HEK293 (cell line): ENCODE data around the gene HOXA6.

Experiments used
- CTCF ChIA-PET: fragments of 350-600 bp; formaldehyde crosslinking; extraction: SDS; loops from one replicate; lab custom pipeline; 2021; ENCODE audit warnings: antibody characterized with exemption; lab: Yijun Ruan, JAX
- POLR2A ChIA-PET: fragments of 300-600 bp; formaldehyde crosslinking; extraction: SDS; loops from one replicate; lab custom pipeline; 2020; ENCODE audit warnings: antibody characterized with exemption, inconsistent platforms; lab: Yijun Ruan, JAX
- H3K27ac ChIP-seq: fragments of 200-500 bp; sonication (Bioruptor generic); 2 replicates; pipeline ENCODE4 v1.5.1; 2014; ENCODE audit warnings: low read depth, low read length, control low read depth, inconsistent platforms; ENCODE audit errors: extremely low read depth
- H3K36me3 ChIP-seq, 2 experiments: fragments of 200-500 bp in 1 of 2; sonication (Bioruptor generic) in 1 of 2; 1 replicate in 1 of 2; 2 replicates in 1 of 2; pipeline ENCODE4 v1.5.1; 2014 to 2017; ENCODE audit warnings: inconsistent platforms in 2 of 2, low read length in 2 of 2; ENCODE audit not compliant: control insufficient read depth in 2 of 2, insufficient read depth in 1 of 2
- H3K4me1 ChIP-seq: fragments of 200-500 bp; sonication (Bioruptor generic); 2 replicates; pipeline ENCODE4 v1.5.1; 2014; ENCODE audit warnings: mild to moderate bottlenecking, low read length, inconsistent platforms; ENCODE audit not compliant: control insufficient read depth, insufficient read depth
- H3K4me3 ChIP-seq: 2 replicates; pipeline ENCODE4 v1.5.1; 2011; ENCODE audit warnings: low read depth, mild to moderate bottlenecking, control low read depth, low read length, moderate library complexity
- H3K9me3 ChIP-seq: fragments of 200-500 bp; sonication (Bioruptor generic); 2 replicates; pipeline ENCODE4 v1.5.1; 2014; ENCODE audit warnings: low read depth, low read length, inconsistent platforms; ENCODE audit not compliant: control insufficient read depth, insufficient read depth
- BCL11A ChIP-seq: fragments of 450-650 bp; formaldehyde crosslinking; IDR thresholded peaks from 2 replicates; pipeline ENCODE4 v1.5.1; 2016; ENCODE audit warnings: low read depth, missing biosample characterization, missing genetic modification characterization
- FEZF1 ChIP-seq: fragments of 450-650 bp; formaldehyde crosslinking; IDR thresholded peaks from 2 replicates; pipeline ENCODE4 v1.5.1; 2016; ENCODE audit warnings: missing biosample characterization, missing genetic modification characterization
- GLI4 ChIP-seq: fragments of 450-650 bp; formaldehyde crosslinking; IDR thresholded peaks from 2 replicates; pipeline ENCODE4 v1.5.1; 2016; ENCODE audit warnings: missing biosample characterization, missing genetic modification characterization
- GLIS1 ChIP-seq: fragments of 450-650 bp; formaldehyde crosslinking; IDR thresholded peaks from 2 replicates; pipeline ENCODE4 v1.5.1; 2016; ENCODE audit warnings: missing biosample characterization, missing genetic modification characterization
- GLIS2 ChIP-seq: fragments of 450-650 bp; formaldehyde crosslinking; IDR thresholded peaks from 2 replicates; pipeline ENCODE4 v1.5.1; 2016; ENCODE audit warnings: missing biosample characterization, missing genetic modification characterization
- KLF1 ChIP-seq: fragments of 450-650 bp; formaldehyde crosslinking; IDR thresholded peaks from 2 replicates; pipeline ENCODE4 v1.5.1; 2016; ENCODE audit warnings: missing biosample characterization, missing genetic modification characterization
- OVOL3 ChIP-seq: fragments of 450-650 bp; formaldehyde crosslinking; IDR thresholded peaks from 2 replicates; pipeline ENCODE4 v1.5.1; 2016; ENCODE audit warnings: missing biosample characterization, missing genetic modification characterization
- PATZ1 ChIP-seq: fragments of 450-650 bp; formaldehyde crosslinking; IDR thresholded peaks from 2 replicates; pipeline ENCODE4 v1.5.1; 2016; ENCODE audit warnings: missing biosample characterization, missing genetic modification characterization
- PRDM10 ChIP-seq: fragments of 450-650 bp; formaldehyde crosslinking; IDR thresholded peaks from 2 replicates; pipeline ENCODE4 v1.5.1; 2016; ENCODE audit warnings: missing biosample characterization, missing genetic modification characterization
- SCRT2 ChIP-seq: fragments of 450-650 bp; formaldehyde crosslinking; IDR thresholded peaks from 2 replicates; pipeline ENCODE4 v1.5.1; 2016; ENCODE audit warnings: missing biosample characterization, missing genetic modification characterization
- SP7 ChIP-seq: fragments of 450-650 bp; formaldehyde crosslinking; IDR thresholded peaks from 2 replicates; pipeline ENCODE4 v1.5.1; 2016; ENCODE audit warnings: missing biosample characterization, missing genetic modification characterization
- ZBTB11 ChIP-seq: fragments of 450-650 bp; formaldehyde crosslinking; conservative IDR thresholded peaks from 2 replicates; pipeline ENCODE4 v1.5.1; 2016; ENCODE audit warnings: low read depth, missing biosample characterization, missing genetic modification characterization
- ZBTB8A ChIP-seq: fragments of 450-650 bp; formaldehyde crosslinking; IDR thresholded peaks from 2 replicates; pipeline ENCODE4 v1.5.1; 2016; ENCODE audit warnings: missing biosample characterization, missing genetic modification characterization
- ZNF112 ChIP-seq: fragments of 450-650 bp; formaldehyde crosslinking; IDR thresholded peaks from 2 replicates; pipeline ENCODE4 v1.5.0; 2017; ENCODE audit warnings: missing biosample characterization, missing genetic modification characterization
- ZNF2 ChIP-seq: fragments of 450-650 bp; formaldehyde crosslinking; IDR thresholded peaks from 2 replicates; pipeline ENCODE4 v1.5.1; 2016; ENCODE audit warnings: missing biosample characterization, missing genetic modification characterization
- ZNF324 ChIP-seq: fragments of 450-650 bp; formaldehyde crosslinking; IDR thresholded peaks from 2 replicates; pipeline ENCODE4 v1.5.1; 2016; ENCODE audit warnings: missing biosample characterization, missing genetic modification characterization
- ZNF341 ChIP-seq: fragments of 450-650 bp; formaldehyde crosslinking; IDR thresholded peaks from 2 replicates; pipeline ENCODE4; 2016; ENCODE audit warnings: low read depth, missing biosample characterization, missing genetic modification characterization
- ZNF366 ChIP-seq: fragments of 450-650 bp; formaldehyde crosslinking; conservative IDR thresholded peaks from 2 replicates; pipeline ENCODE4 v1.5.1; 2016; ENCODE audit warnings: missing biosample characterization, missing genetic modification characterization
- ZNF596 ChIP-seq: fragments of 450-650 bp; IDR thresholded peaks from 2 replicates; pipeline ENCODE4 v1.5.0; 2018; ENCODE audit warnings: missing biosample characterization, mild to moderate bottlenecking, missing genetic modification characterization, moderate library complexity
- ZNF776 ChIP-seq: fragments of 450-650 bp; formaldehyde crosslinking; IDR thresholded peaks from 2 replicates; pipeline ENCODE4 v1.5.0; 2017; ENCODE audit warnings: missing biosample characterization, missing genetic modification characterization, borderline replicate concordance
- TF ChIP-seq, protein P1 (sequence below): fragments of 450-650 bp; IDR thresholded peaks from 2 replicates; pipeline ENCODE4 v1.5.1; 2018; ENCODE audit warnings: missing biosample characterization, missing genetic modification characterization
- TF ChIP-seq, protein P2 (sequence below): fragments of 450-650 bp; formaldehyde crosslinking; IDR thresholded peaks from 2 replicates; pipeline ENCODE4 v1.5.1; 2016; ENCODE audit warnings: missing biosample characterization, missing genetic modification characterization

The HOXA6 gene

DNA sequence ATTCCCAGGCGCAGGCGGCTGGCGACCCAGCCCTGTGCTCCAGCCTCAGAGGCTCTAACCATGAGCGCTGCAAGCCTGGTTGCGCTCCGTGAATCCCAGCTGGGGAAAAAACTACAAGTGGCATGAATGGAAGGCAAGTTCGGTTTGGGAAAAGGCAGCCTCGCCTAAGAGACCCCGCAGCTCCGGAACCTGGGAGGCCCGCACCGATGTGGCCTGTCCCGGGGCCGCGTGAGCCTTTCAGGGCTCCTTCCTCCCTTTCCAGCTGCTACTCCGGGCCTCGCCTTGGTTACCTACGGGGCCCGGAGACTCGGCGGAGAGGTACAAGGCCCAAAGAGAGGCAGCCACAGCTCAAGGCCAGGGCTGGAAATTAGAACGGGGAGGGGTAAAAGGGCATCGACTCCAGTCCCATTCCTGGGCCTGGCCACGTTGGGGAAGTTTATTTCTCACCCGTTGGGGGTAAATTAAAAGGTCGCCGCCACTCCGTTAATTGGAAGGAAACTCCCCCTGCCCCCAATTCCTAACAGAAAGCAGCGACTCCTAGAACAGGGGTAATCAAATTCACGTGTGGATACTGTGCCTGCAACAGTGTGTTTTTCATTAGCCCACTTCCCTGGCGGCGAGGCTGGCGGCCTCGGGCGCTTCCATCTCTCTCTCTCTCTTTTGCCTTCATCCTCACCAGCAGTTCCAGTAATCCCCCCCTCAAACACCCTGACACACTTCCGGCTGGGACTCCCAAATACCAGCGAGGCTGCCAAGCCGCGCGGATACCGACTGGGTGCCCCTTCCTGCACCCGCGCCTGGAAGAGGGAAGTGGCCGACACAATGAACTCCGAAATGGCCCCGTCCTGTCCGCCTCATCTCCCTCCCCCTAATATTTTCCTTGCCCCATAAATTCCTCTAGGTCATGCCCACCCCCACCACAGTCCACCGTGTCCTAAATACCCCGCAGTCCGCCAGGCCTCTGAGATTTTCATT is 19.2 kb upstream of the HOXA6 start:
- CTCF ChIA-PET, result interaction anchor here (0.6 to 1.6 kb wide), 5 partner anchors 11 to 1311 kb away, joined by 3 to 5 read pairs (median 3); no protein-coding TSS in a partner anchor
- peak overlapping the region; percentile 76 for H3K4me3 ChIP-seq
- H3K36me3 ChIP-seq, result peaks cover 27 to 49% of the 10 kb centered on the region in 2 experiments
- peaks cover 7% of the 10 kb centered on the region; the same call in 1 of the 2 replicates for H3K4me1 ChIP-seq
- no peaks in the 10 kb centered on the region for H3K9me3 ChIP-seq
- POLR2A ChIA-PET, result interaction anchor here (0.5 to 2.5 kb wide), 11 partner anchors 8 to 1305 kb away, joined by 3 to 21 read pairs (median 6); partner anchors contain the start of genes HOXA11 and HOXA5
- H3K27ac ChIP-seq, result peak overlapping the region; percentile 100
- TF ChIP-seq ZNF112 (tag by site-specific recombination) (no peak), ZNF341 (tag by site-specific recombination) (peak; percentile 98), ZBTB8A (tag by site-specific recombination) (peak; percentile 42; the same call in 1 of the 2 replicates), SP7 (tag by site-specific recombination) (peak; percentile 11; the same call in 1 of the 2 replicates), ZNF2 (tag by site-specific recombination) (no peak), ZNF324 (tag by site-specific recombination) (no peak), ZNF776 (tag by site-specific recombination) (peak; percentile 98), ZBTB11 (tag by site-specific recombination) (peak; percentile 47; the same call in 1 of the 2 replicates), GLIS2 (tag by site-specific recombination) (peak; percentile 48), ZNF596 (tag by site-specific recombination) (peak; percentile 52), PRDM10 (tag by site-specific recombination) (peak; percentile 93), BCL11A (tag by site-specific recombination) (peak; percentile 33; the same call in 1 of the 2 replicates), SCRT2 (tag by site-specific recombination) (0 out of 2 replicates have a peak, but pooled peaks have one; percentile 17), GLI4 (tag by site-specific recombination) (no peak), OVOL3 (tag by site-specific recombination) (no peak), KLF1 (tag by site-specific recombination) (no peak), ZNF366 (tag by site-specific recombination) (peak; percentile 51; the same call in 1 of the 2 replicates), FEZF1 (tag by site-specific recombination) (0 out of 2 replicates have a peak, but pooled peaks have one; percentile 17), GLIS1 (0 out of 2 replicates have a peak, but pooled peaks have one; percentile 12), PATZ1 (peak; percentile 73; the same call in 1 of the 2 replicates)
- TF ChIP-seq, protein P1, sequence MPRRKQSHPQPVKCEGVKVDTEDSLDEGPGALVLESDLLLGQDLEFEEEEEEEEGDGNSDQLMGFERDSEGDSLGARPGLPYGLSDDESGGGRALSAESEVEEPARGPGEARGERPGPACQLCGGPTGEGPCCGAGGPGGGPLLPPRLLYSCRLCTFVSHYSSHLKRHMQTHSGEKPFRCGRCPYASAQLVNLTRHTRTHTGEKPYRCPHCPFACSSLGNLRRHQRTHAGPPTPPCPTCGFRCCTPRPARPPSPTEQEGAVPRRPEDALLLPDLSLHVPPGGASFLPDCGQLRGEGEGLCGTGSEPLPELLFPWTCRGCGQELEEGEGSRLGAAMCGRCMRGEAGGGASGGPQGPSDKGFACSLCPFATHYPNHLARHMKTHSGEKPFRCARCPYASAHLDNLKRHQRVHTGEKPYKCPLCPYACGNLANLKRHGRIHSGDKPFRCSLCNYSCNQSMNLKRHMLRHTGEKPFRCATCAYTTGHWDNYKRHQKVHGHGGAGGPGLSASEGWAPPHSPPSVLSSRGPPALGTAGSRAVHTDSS (tag by site-specific recombination), result peak; percentile 63
- TF ChIP-seq, protein P2, sequence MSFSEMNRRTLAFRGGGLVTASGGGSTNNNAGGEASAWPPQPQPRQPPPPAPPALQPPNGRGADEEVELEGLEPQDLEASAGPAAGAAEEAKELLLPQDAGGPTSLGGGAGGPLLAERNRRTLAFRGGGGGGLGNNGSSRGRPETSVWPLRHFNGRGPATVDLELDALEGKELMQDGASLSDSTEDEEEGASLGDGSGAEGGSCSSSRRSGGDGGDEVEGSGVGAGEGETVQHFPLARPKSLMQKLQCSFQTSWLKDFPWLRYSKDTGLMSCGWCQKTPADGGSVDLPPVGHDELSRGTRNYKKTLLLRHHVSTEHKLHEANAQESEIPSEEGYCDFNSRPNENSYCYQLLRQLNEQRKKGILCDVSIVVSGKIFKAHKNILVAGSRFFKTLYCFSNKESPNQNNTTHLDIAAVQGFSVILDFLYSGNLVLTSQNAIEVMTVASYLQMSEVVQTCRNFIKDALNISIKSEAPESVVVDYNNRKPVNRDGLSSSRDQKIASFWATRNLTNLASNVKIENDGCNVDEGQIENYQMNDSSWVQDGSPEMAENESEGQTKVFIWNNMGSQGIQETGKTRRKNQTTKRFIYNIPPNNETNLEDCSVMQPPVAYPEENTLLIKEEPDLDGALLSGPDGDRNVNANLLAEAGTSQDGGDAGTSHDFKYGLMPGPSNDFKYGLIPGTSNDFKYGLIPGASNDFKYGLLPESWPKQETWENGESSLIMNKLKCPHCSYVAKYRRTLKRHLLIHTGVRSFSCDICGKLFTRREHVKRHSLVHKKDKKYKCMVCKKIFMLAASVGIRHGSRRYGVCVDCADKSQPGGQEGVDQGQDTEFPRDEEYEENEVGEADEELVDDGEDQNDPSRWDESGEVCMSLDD (tag by site-specific recombination), result 0 out of 2 replicates have a peak, but pooled peaks have one; percentile 19
